Right lobe of liver (tissue), 4 donors: Measurements from ENCODE around the gene NMD3.

Source experiments
- POLR2A ChIP-seq: fragments of 450-650 bp; IDR thresholded peaks from one replicate; pipeline ENCODE4 v1.6.1; 2017; ENCODE audit warnings: antibody characterized with exemption, mild to moderate bottlenecking
- TF ChIP-seq, protein P1 (sequence below), 4 donors: fragments of 200-600 bp in 3 of 4; fragments of 450-650 bp in 1 of 4; IDR thresholded peaks; one replicate each; pipeline versions ENCODE4 v1.5.1 to v1.8.0; 2016 to 2022; ENCODE audit warnings: antibody characterized with exemption in 4 of 4, mild to moderate bottlenecking in 2 of 4
- donor health status: DM: no; HTN: no; CAD: no.
- donor health status: DM: no; HTN: no; CAD: no.
- donor health status: DM: no; HTN: yes; CAD: no.

DNA sequence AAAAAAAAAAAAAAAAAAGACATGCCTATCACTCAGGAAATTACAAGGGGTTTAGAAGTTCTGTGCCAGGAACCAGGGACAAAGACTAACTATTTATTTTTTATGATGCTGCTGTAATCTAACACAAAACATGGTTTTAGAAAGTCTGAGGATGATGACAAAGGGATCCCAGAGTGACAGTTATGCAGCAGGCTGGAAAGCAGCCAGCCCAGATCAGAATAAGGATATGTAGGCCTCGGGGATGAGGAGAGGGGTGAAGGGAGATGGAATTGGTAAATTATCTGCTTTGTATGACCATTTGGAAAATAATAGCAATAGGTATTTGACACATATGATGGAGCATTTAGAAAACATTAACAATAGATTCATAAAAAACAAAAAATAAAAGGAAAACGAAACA lies 34.1 kb upstream of the NMD3 start:
- TF ChIP-seq POLR2A = no peak
- TF ChIP-seq, protein P1, sequence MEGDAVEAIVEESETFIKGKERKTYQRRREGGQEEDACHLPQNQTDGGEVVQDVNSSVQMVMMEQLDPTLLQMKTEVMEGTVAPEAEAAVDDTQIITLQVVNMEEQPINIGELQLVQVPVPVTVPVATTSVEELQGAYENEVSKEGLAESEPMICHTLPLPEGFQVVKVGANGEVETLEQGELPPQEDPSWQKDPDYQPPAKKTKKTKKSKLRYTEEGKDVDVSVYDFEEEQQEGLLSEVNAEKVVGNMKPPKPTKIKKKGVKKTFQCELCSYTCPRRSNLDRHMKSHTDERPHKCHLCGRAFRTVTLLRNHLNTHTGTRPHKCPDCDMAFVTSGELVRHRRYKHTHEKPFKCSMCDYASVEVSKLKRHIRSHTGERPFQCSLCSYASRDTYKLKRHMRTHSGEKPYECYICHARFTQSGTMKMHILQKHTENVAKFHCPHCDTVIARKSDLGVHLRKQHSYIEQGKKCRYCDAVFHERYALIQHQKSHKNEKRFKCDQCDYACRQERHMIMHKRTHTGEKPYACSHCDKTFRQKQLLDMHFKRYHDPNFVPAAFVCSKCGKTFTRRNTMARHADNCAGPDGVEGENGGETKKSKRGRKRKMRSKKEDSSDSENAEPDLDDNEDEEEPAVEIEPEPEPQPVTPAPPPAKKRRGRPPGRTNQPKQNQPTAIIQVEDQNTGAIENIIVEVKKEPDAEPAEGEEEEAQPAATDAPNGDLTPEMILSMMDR (IDR thresholded peaks at IDR 0.05) = no peak
